Mucosa of gallbladder (tissue), 1 donor: ENCODE results near the gene C16orf89. TPM values are rescaled to one million over a fixed set of nuclear protein-coding genes. Genes with fewer than 3 reads are reported as not detected.

Source experiments
- DNase-seq: peaks from one replicate; pipeline ENCODE4 v3.0.0-alpha.2; 2020; ENCODE audit warnings: low spot score
- total RNA-seq: library from RNA; stranded (reverse); gene quantifications from one replicate; pipeline ENCODE4 v1.2.1, GENCODE V29; 2021
- donor health status: DM: no; HTN: no; CAD: no.

The C16orf89 gene
- total RNA-seq, 1 donor from 2014 or later: 25.0 TPM

GRCh38 chr16:5028950-5029475 is 36.7 kb downstream of the C16orf89 start:
- DNase-seq: no peak

GRCh38 chr16:5027575-5028235 is 38.1 kb downstream of the C16orf89 start:
- DNase-seq: no peak

DNA sequence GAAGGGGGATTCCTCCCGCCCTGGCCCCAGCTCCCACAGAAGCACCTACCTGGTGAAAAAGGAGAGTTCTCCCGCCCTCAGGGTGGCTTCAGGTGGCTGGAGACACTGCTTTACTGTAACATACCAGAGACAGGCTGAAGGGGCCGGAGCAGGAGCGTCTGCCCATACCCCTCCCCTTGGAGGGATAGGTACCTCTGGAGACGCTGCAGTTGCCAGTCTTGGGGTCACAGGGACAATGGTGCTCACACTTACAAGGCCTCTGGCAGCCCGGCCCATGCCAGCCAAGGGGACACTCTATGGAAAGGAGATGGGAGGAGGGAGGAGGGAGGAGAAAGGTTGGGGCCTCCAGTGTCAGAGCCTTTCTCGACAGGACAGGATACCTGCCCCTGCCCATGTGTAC is 38.7 kb downstream of the C16orf89 start:
- no peak for DNase-seq

DNA sequence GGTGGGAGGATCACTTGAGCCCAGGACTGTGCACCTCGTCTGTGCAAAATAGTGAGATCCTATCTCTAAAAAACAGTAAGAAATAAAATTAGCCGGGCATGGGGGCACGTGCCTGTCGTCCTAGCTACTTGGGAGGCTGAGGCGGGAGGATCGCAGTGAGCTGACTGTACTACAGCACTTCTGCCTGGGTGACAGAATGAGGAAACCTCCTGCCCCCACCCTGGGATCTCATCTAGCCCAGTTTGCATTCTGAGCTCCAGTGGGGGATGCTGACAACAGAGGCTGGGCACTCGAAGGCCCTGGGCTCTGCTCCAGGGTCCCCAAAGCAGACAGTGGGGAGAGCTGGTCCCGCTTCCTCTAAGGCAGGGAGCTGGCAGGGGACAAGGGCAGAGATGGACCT is 39.1 kb downstream of the C16orf89 start:
- DNase-seq: no peak

DNA sequence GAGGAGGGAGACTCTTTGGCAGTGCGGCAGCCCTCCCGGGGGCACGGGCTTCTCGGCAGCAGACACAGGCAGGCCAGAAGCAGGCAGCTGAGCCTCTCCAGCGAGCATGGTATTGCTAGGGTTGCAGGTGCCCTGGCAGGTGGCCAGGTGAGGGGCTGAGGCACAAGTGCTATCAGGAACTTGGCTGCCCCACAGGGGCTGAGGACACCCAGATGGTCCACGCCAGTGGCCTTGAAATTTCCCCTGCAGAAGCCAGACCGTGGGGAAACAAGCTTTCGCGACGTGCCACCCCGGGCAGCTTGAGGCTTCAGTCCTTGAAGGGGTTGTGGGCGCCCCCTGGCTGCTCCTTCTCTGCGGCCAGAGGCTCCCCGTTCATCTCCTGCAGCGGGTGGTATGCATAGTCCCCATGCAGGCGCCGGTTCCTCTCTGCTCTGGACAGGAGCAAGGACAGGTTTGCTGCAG is 40.6 kb downstream of the C16orf89 start:
- DNase-seq: no peak

DNA sequence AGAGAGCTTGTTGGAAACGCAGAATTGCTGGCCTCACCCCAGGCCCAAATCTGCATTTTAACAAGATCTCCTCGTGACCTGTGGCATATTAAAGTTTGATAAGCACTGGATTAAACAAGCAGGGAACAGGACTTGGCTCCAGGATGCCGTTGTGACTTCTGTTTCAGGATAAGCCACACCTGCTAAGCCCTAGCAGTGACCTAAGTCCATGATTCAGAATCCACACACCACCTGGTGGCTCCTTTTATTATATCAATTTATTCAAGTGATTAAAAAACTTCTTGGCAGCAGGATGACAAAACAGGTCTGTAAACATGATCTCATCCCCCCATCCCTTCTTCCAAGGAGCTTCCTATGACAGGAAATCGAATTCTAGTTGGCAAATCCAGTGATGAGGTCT is 41.1 kb downstream of the C16orf89 start:
- DNase-seq: peak; percentile 17

- DNase-seq: no peak
Observed at GRCh38 chr16:5022521-5022920, 43.2 kb downstream of the C16orf89 start.

GRCh38 chr16:5020551-5020950 is 45.2 kb downstream of the C16orf89 start:
- no peak for DNase-seq

- DNase-seq: no peak
Observed at GRCh38 chr16:5019775-5020174, 46.0 kb downstream of the C16orf89 start.

DNA sequence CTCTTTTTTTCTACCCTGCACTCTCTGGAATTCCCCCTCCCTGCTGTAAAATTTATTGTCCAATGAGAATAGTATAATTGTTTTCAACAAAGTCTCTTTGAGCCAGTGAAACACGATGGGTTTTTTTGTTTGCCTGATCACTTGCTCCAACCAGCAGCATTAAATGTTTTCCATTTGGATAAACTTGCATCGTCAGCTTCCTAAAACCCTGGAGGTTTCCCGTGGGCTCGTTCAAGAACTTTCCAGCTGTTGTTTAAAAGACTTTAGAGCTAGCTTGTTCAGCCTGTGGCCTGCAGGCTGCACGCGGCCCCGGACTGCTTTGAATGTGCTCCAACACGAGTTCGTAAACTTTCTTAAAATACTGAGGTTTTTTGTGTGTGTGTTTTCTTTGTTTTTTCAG is 47.0 kb downstream of the C16orf89 start:
- DNase-seq: peak; percentile 13

DNA sequence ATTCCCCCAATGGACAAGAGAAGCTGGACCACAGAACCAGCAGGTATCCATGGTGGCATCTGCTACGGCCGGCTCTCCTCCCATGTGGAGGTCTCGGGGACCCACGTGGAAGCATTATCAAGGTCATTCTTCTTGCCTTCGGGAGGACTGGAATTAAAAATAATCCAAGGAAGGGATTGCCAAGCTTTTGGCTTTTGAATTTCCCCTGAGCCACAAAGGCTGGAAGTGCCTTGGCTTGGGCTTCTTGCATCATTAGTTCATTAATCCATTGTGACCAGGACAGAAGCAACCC is 48.1 kb downstream of the C16orf89 start:
- no peak for DNase-seq

- no peak for DNase-seq
Observed at GRCh38 chr16:5016967-5017677, 48.6 kb downstream of the C16orf89 start.

- DNase-seq: no peak
Observed at GRCh38 chr16:5015887-5016286, 49.9 kb downstream of the C16orf89 start.

DNA sequence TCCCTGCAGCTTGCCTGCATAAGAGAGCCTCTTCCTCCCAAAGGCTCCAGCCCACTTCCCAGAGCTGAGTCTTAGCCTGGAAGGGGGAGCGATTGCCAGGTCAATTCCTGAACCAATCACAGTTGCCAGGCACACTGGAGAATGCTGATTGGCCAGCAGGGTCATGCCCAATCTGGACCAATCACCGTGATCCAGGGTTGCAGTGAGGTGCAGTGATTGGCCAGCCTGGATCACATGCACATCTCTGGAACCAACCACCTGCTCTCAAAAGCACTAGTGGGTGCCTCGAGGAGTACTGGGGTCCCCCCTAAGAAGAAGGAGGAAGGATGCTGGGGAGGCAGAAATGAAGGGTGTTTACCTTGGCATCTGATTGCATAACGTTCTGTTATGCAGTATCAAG is 50.4 kb downstream of the C16orf89 start:
- no peak for DNase-seq

GRCh38 chr16:5012887-5013286 is 52.9 kb downstream of the C16orf89 start:
- DNase-seq: no peak

DNA sequence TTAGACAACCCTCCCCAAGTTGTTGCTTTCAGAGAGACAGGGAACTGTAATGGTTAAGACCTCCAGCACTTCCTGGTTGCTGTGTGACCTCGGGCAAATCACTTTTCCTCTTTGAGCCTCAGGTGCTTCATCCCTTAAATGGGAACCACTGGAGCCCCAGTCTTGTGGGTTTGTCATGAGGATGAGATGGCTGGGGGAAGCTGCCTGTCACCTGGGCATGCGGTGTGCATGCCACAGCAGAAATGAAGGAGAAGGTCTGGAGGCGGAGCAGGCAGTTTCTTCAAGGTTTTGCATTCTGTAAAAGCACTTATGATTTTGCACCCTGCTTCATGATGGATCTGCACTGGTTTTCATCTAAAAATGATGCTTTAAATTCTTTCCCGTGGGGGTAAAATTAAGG is 54.1 kb downstream of the C16orf89 start:
- no peak for DNase-seq

DNA sequence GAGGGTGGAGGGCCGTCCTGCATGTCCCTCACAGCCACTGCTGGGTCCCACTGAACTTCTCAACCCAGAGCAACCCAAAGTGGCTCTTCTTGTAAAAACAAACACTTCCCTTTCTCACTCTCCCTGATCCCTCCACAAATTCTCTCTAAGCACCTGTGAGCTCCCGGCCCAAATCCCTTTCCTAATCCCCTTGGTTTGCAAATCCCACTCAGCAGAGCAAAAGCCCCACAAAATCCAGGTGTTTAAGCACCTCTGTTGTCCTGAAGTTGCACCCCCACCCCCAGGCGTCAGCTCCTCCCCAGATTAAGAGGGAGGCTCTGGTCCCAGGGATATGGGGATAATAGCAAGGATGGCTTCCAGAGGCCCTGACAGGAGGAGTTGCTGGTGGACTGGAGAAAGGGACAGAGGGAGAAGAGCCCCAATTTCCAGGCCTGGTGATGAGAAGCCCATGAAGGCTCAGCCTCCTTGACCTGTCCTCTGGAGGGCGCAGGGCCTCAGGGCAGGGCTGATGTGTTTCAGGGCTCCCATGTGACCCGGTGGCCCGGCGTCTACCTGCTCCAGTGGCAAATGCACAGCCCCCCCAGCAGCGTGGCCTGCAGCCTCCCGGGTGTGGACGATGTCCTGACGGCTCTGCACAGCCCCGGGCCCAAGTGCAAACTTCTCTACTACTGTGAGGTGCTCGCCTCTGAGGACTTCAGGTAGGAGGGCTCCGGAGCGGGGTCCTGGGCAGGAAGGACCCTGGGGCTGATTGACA is 55.0 kb downstream of the C16orf89 start:
- no peak for DNase-seq

GRCh38 chr16:5008311-5008731 is 57.4 kb downstream of the C16orf89 start:
- no peak for DNase-seq

DNA sequence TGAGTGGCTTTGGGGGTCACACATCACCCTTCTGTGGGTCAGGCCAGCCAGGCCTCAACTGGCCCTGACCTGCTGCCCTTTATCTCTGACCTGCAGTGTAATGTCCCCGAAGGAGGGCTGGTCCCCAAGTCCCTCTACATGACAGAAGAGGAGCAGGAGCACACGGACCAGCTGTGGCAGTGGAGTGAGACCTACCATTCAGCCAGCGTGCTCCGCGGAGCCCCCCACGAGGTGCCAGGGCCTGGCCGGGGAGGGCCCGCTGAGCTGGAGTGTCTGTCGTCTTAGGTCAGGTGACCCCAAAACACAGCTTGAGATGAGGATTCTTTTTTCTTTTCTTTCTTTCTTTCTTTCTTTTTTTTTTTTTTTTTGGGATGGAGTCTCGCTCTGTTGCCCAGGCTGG is 58.5 kb downstream of the C16orf89 start:
- DNase-seq: no peak

DNA sequence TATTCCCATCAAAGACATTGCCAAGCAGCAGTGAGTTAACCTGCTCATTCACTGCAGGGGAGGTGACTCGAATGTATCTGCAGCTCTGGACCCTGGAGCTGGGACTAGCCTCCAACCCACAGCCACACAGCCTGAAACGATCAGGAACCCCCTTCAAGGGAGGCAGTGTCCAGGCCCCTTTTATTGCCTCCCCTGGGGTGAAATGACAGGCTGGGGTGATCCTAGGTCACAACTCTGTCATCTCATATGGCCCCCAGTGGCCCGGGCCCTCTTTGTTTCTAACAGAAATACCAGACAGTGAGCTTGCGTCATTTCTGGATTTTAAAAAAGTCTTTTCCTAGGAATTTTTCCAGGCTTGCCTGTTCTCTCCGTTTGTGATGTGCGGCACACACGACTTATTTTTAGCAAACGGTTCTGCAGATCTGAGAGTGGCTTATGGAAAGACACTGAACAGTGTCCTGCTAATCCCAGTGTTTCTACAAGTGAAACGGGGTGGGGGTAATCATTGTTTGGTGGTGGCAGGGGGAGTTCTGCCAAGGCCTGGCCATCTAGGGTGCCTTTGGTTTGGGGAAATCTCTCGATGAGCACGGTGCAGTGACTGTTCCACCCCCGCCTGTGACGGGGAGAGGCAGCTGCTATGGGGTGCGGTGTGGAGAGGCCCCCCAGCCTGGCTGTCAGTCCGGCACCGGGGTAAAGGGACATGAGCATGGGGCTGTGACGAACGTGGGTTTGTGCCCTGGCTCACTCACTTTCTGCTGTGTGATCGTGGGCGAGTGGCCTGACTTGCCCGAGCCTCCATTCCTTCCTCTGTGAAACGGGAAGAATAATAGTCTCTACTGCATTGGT is 59.2 kb downstream of the C16orf89 start:
- no peak for DNase-seq

GRCh38 chr16:5005916-5006315 is 59.8 kb downstream of the C16orf89 start:
- no peak for DNase-seq

- no peak for DNase-seq
Observed at GRCh38 chr16:5004311-5004710, 61.4 kb downstream of the C16orf89 start.
